WERI-Rb-1 (cell line): ENCODE measurements around the gene ZNF138.
"Not testable (repeated sequence)": the region's sequence is repeated elsewhere in the genome, so short reads cannot be mapped to it uniquely, and the experiment has no call there.

ENCODE experiments used
- DNase-seq: peaks from one replicate; pipeline ENCODE4 v3.0.0-alpha.2; 2020
- H3K27ac ChIP-seq: fragments of 250-450 bp; sonication (Bioruptor Pico); 2 replicates; pipeline ENCODE4 v1.5.1; 2020; ENCODE audit warnings: mild to moderate bottlenecking, moderate library complexity
- H3K27me3 ChIP-seq: fragments of 250-450 bp; sonication (Bioruptor Pico); 2 replicates; pipeline ENCODE4 v1.5.1; 2021; ENCODE audit warnings: mild to moderate bottlenecking, low read depth, moderate library complexity; ENCODE audit not compliant: insufficient read depth, severe bottlenecking
- H3K36me3 ChIP-seq: fragments of 250-450 bp; sonication (Bioruptor Pico); 2 replicates; pipeline ENCODE4 v1.5.1; 2020; ENCODE audit warnings: mild to moderate bottlenecking, moderate library complexity
- H3K4me3 ChIP-seq: 2 replicates; pipeline ENCODE4 v1.5.1; 2011; ENCODE audit warnings: low read depth, mild to moderate bottlenecking, control low read depth, low read length
- H3K9me3 ChIP-seq: fragments of 250-450 bp; sonication (Bioruptor Pico); 2 replicates; pipeline ENCODE4 v1.5.1; 2021; ENCODE audit warnings: mild to moderate bottlenecking, moderate library complexity; ENCODE audit not compliant: severe bottlenecking
- CTCF ChIP-seq: IDR thresholded peaks from 2 replicates; pipeline ENCODE4 v1.5.1; 2011; ENCODE audit warnings: low read depth, mild to moderate bottlenecking, control low read depth, inconsistent platforms, low read length

The ZNF138 gene

GRCh38 chr7:64849924-64850499 is 55.8 kb downstream of the ZNF138 start:
- H3K27me3 ChIP-seq, result no peaks in the 10 kb centered on the region
- DNase-seq, result no peak
- H3K36me3 ChIP-seq, result no peaks in the 10 kb centered on the region
- TF ChIP-seq CTCF, result no peak
- no peak overlapping the region for H3K27ac ChIP-seq
- H3K9me3 ChIP-seq, result no peaks in the 10 kb centered on the region
- no peak overlapping the region for H3K4me3 ChIP-seq

GRCh38 chr7:64853679-64854078 is 59.5 kb downstream of the ZNF138 start:
- Histone ChIP-seq H3K36me3 (no peaks in the 10 kb centered on the region), H3K9me3 (no peaks in the 10 kb centered on the region), H3K27me3 (no peaks in the 10 kb centered on the region), H3K27ac (no peak overlapping the region), H3K4me3 (no peak overlapping the region)
- no peak for DNase-seq
- no peak for TF ChIP-seq CTCF

- H3K27ac ChIP-seq, result no peak overlapping the region
- no peak for TF ChIP-seq CTCF
- DNase-seq, result no peak
- H3K36me3 ChIP-seq, result no peaks in the 10 kb centered on the region
- H3K9me3 ChIP-seq, result no peaks in the 10 kb centered on the region
- no peaks in the 10 kb centered on the region for H3K27me3 ChIP-seq
- no peak overlapping the region for H3K4me3 ChIP-seq
Observed at GRCh38 chr7:64854969-64855368, 60.7 kb downstream of the ZNF138 start.

- no peaks in the 10 kb centered on the region for H3K36me3 ChIP-seq
- no peak overlapping the region for H3K4me3 ChIP-seq
- no peak for TF ChIP-seq CTCF
- DNase-seq, result no peak
- H3K27me3 ChIP-seq, result no peaks in the 10 kb centered on the region
- H3K9me3 ChIP-seq, result no peaks in the 10 kb centered on the region
- no peak overlapping the region for H3K27ac ChIP-seq
Observed at GRCh38 chr7:64863021-64863420, 68.8 kb downstream of the ZNF138 start.

GRCh38 chr7:64863530-64863929 is 69.3 kb downstream of the ZNF138 start:
- H3K36me3 ChIP-seq, H3K4me3 ChIP-seq, H3K9me3 ChIP-seq, DNase-seq, H3K27ac ChIP-seq, H3K27me3 ChIP-seq: not testable (repeated sequence)

- no peaks in the 10 kb centered on the region for H3K27me3 ChIP-seq
- TF ChIP-seq CTCF, result no peak
- no peak overlapping the region for H3K27ac ChIP-seq
- no peaks in the 10 kb centered on the region for H3K9me3 ChIP-seq
- no peak overlapping the region for H3K4me3 ChIP-seq
- DNase-seq, result no peak
- H3K36me3 ChIP-seq, result no peaks in the 10 kb centered on the region
Observed at GRCh38 chr7:64863969-64864368, 69.7 kb downstream of the ZNF138 start.
